Natural killer cell (primary cell): ENCODE results near the gene IGF2R. TPM values are rescaled to one million over a fixed set of nuclear protein-coding genes. Genes with fewer than 3 reads are reported as not detected.

Experiments
- ATAC-seq, 3 donors: fragments of 150-1000 bp in 2 of 3; fragments of 200-7000 bp in 1 of 3; cut with Tn5 transposase; 1 replicate in 1 of 3; 2 replicates in 2 of 3; pipeline ENCODE4 v1.10.0; 2021; ENCODE audit warnings: mild to moderate bottlenecking in 2 of 3, moderate library complexity in 2 of 3
- DNase-seq, 2 donors: peaks; one replicate each; pipeline versions ENCODE4 v3.0.0 to v3.0.0-alpha.2; 2013 to 2021; ENCODE audit warnings: mixed read lengths in 1 of 2
- H3K27ac ChIP-seq: one replicate; pipeline ENCODE4 v1.5.1; 2013; ENCODE audit warnings: mild to moderate bottlenecking, low read length
- H3K27me3 ChIP-seq: one replicate; pipeline ENCODE4 v1.6.1; 2013; ENCODE audit warnings: low read length; ENCODE audit not compliant: control insufficient read depth, insufficient read depth
- H3K36me3 ChIP-seq: one replicate; pipeline ENCODE4 v1.6.1; 2013; ENCODE audit warnings: low read length; ENCODE audit not compliant: control insufficient read depth, insufficient read depth
- H3K4me1 ChIP-seq: one replicate; pipeline ENCODE4 v1.6.1; 2013; ENCODE audit warnings: low read length; ENCODE audit not compliant: control insufficient read depth, insufficient read depth
- H3K4me3 ChIP-seq: one replicate; pipeline ENCODE4 v1.5.1; 2013; ENCODE audit warnings: low read length
- H3K9me3 ChIP-seq: one replicate; pipeline ENCODE4 v1.6.1; 2013; ENCODE audit warnings: low read length; ENCODE audit not compliant: control insufficient read depth, insufficient read depth
- H3K27ac Mint-ChIP-seq, 2 donors: one replicate each; pipeline ENCODE4 v1.8.0; 2022; ENCODE audit warnings: mild to moderate bottlenecking in 2 of 2, mixed read lengths in 2 of 2, moderate library complexity in 1 of 2
- H3K27me3 Mint-ChIP-seq, 2 donors: one replicate each; pipeline ENCODE4 v1.8.0; 2022; ENCODE audit warnings: low read depth in 2 of 2, mixed read lengths in 2 of 2
- H3K36me3 Mint-ChIP-seq: one replicate; pipeline ENCODE4 v1.8.0; 2022; ENCODE audit warnings: mixed read lengths
- H3K4me1 Mint-ChIP-seq, 2 donors: one replicate each; pipeline ENCODE4 v1.8.0; 2022; ENCODE audit warnings: mixed read lengths in 2 of 2
- H3K4me3 Mint-ChIP-seq: one replicate; pipeline ENCODE4 v1.8.0; 2022; ENCODE audit warnings: mild to moderate bottlenecking, moderate library complexity, mixed read lengths
- H3K9me3 Mint-ChIP-seq, 2 donors: one replicate each; pipeline ENCODE4 v1.8.0; 2022; ENCODE audit warnings: mixed read lengths in 2 of 2
- CTCF ChIP-seq: fragments of 200-600 bp; IDR thresholded peaks from one replicate; pipeline ENCODE4 v1.8.0; 2022; ENCODE audit warnings: antibody characterized with exemption
- WGBS: methylation state at CpG from one replicate; pipeline ENCODE4 v1.1.7; 2013; ENCODE audit warnings: missing lambda C conversion rate; ENCODE audit not compliant: insufficient coverage; 5-methylcytosine and 5-hydroxymethylcytosine counted together
- intact Hi-C: fragments of 100-400 bp; cut with micrococcal nuclease; formaldehyde crosslinking; loops from one replicate; pipeline ENCODE4 v1.14.2; 2022
- total RNA-seq, 4 donors: library from RNA; stranded (reverse); fragments of 120-200 nt in 1 of 4; gene quantifications; one replicate each; pipeline versions ENCODE4 v1.2.3 to v1.2.4, GENCODE V29; 2013 to 2022

The IGF2R gene
- total RNA-seq, 3 donors from 2014 or later (not counting 1 experiment from before 2014, with no cell fraction given): 208 to 282 (median 253) TPM

- Histone ChIP-seq H3K27ac (no peak overlapping the region), H3K36me3 (no peaks in the 10 kb centered on the region), H3K27me3 (no peaks in the 10 kb centered on the region), H3K4me3 (no peak overlapping the region), H3K4me1 (peaks cover 3% of the 10 kb centered on the region), H3K9me3 (no peaks in the 10 kb centered on the region)
- ATAC-seq (no peak), DNase-seq (no peak)
- Mint-ChIP-seq H3K27me3 (no peaks in the 10 kb centered on the region), H3K36me3 (no peaks in the 10 kb centered on the region), H3K4me3 (no peak overlapping the region), H3K4me1 (peaks cover 8 to 9% of the 10 kb centered on the region in 2 donors), H3K9me3 (no peaks in the 10 kb centered on the region), H3K27ac (peak overlapping the region in 1 of 2 donors; percentile 14)
- WGBS: 87% methylated on average over 6 of the region's 6 CpGs
- TF ChIP-seq CTCF: no peak
- intact Hi-C loops: no loop called here
Measured at GRCh38 chr6:160134779-160135547, 166.1 kb downstream of the IGF2R start.

GRCh38 chr6:160135907-160136655, 167.2 kb downstream of the IGF2R start:
- no peaks in the 10 kb centered on the region for H3K27me3 ChIP-seq
- no peaks in the 10 kb centered on the region for H3K9me3 Mint-ChIP-seq
- H3K36me3 Mint-ChIP-seq: no peaks in the 10 kb centered on the region
- no peak for DNase-seq
- H3K4me3 ChIP-seq: no peak overlapping the region
- no peak overlapping the region for H3K4me3 Mint-ChIP-seq
- WGBS: 72% methylated on average over 21 of the region's 21 CpGs
- no peak for TF ChIP-seq CTCF
- peaks cover 3% of the 10 kb centered on the region for H3K4me1 ChIP-seq
- H3K36me3 ChIP-seq: peaks cover 1% of the 10 kb centered on the region
- intact Hi-C loops: no loop called here
- peaks cover 8 to 9% of the 10 kb centered on the region in 2 donors for H3K4me1 Mint-ChIP-seq
- H3K27ac ChIP-seq: no peak overlapping the region
- no peaks in the 10 kb centered on the region for H3K9me3 ChIP-seq
- peak overlapping the region in 1 of 2 donors; percentile 14 for H3K27ac Mint-ChIP-seq
- no peak for ATAC-seq
- H3K27me3 Mint-ChIP-seq: no peaks in the 10 kb centered on the region

GRCh38 chr6:160137130-160137988, 168.5 kb downstream of the IGF2R start:
- DNase-seq (no peak), ATAC-seq (no peak)
- WGBS: 66% methylated on average over 12 of the region's 12 CpGs
- intact Hi-C loops: no loop called here
- Mint-ChIP-seq H3K27ac (peak overlapping the region in 1 of 2 donors; percentile 69), H3K36me3 (no peaks in the 10 kb centered on the region), H3K4me3 (no peak overlapping the region), H3K9me3 (no peaks in the 10 kb centered on the region), H3K4me1 (peaks cover 8 to 9% of the 10 kb centered on the region in 2 donors), H3K27me3 (no peaks in the 10 kb centered on the region)
- no peaks in the 10 kb centered on the region for H3K9me3 ChIP-seq
- peaks cover 3% of the 10 kb centered on the region for H3K4me1 ChIP-seq
- no peaks in the 10 kb centered on the region for H3K27me3 ChIP-seq
- H3K27ac ChIP-seq: no peak overlapping the region
- peaks cover 2% of the 10 kb centered on the region for H3K36me3 ChIP-seq
- no peak for TF ChIP-seq CTCF
- H3K4me3 ChIP-seq: no peak overlapping the region
